H1 (cell line): ENCODE data around the gene FOXD4L3. TPM values are rescaled to one million over a fixed set of nuclear protein-coding genes. Genes with fewer than 3 reads are reported as not detected.
"Not testable (repeated sequence)": the region's sequence is repeated elsewhere in the genome, so short reads cannot be mapped to it uniquely, and the experiment has no call there.

ENCODE experiments used
- CTCF ChIA-PET: fragments of 300-600 bp; sonication (Branson Sonifier 250); formaldehyde crosslinking; loops from one replicate; lab custom pipeline; 2021; ENCODE audit not compliant: partially characterized antibody; lab: Charles Lee
- POLR2A ChIA-PET: fragments of 300-600 bp; sonication (Branson Sonifier 250); formaldehyde crosslinking; loops from one replicate; lab custom pipeline; 2021; ENCODE audit warnings: inconsistent platforms; ENCODE audit not compliant: partially characterized antibody; lab: Charles Lee
- DNase-seq, 2 experiments: peaks; one replicate each; pipeline versions ENCODE4 v3.0.0 to v3.0.0-alpha.2; 2010 to 2022; ENCODE audit warnings: low spot score in 2 of 2, low read depth in 1 of 2, mixed read lengths in 1 of 2
- FAIRE-seq: peaks from 2 replicates; lab custom pipeline; 2011; peaks lifted over from hg19 to GRCh38; lab: Jason Lieb, UNC
- H2AFZ ChIP-seq: 2 replicates; pipeline ENCODE4 v1.8.1; 2012; ENCODE audit warnings: low read length, inconsistent platforms
- H2AK5ac ChIP-seq: 2 replicates; pipeline ENCODE4 v1.6.1; 2013; ENCODE audit warnings: low read depth, low read length
- H2BK120ac ChIP-seq: replicated peaks from 2 replicates; pipeline ENCODE3; 2013; ENCODE audit warnings: low read depth, low read length, inconsistent platforms
- H2BK12ac ChIP-seq: 2 replicates; pipeline ENCODE4 v1.6.1; 2013; ENCODE audit warnings: low read depth, low read length
- H2BK15ac ChIP-seq: 2 replicates; pipeline ENCODE4 v1.6.1; 2013; ENCODE audit warnings: low read length
- H2BK20ac ChIP-seq: 2 replicates; pipeline ENCODE4 v1.6.1; 2013; ENCODE audit warnings: low read length
- H2BK5ac ChIP-seq: 2 replicates; pipeline ENCODE4 v1.6.1; 2013; ENCODE audit warnings: low read depth, low read length
- H3K14ac ChIP-seq: 2 replicates; pipeline ENCODE4 v1.6.1; 2013; ENCODE audit warnings: inconsistent platforms; ENCODE audit not compliant: insufficient read length
- H3K18ac ChIP-seq: 2 replicates; pipeline ENCODE4 v1.6.1; 2013; ENCODE audit warnings: low read length; ENCODE audit errors: extremely low read depth
- H3K23ac ChIP-seq: 2 replicates; pipeline ENCODE4 v1.6.1; 2013; ENCODE audit warnings: inconsistent platforms; ENCODE audit not compliant: insufficient read length
- H3K23me2 ChIP-seq: 2 replicates; pipeline ENCODE4 v1.6.1; 2013; ENCODE audit warnings: low read depth, low read length
- H3K27ac ChIP-seq: 2 replicates; pipeline ENCODE4 v1.6.1; 2011; ENCODE audit warnings: low read depth, low read length, inconsistent platforms
- H3K27me3 ChIP-seq, 4 experiments: replicated peaks in 1 of 4; 1 replicate in 1 of 4; 2 replicates in 3 of 4; pipeline versions ENCODE4 v1.6.1 to v1.8.1; 2011 to 2013; ENCODE audit warnings: low read length in 3 of 4, mild to moderate bottlenecking in 3 of 4, inconsistent platforms in 2 of 4, mixed read lengths in 2 of 4, moderate library complexity in 1 of 4; ENCODE audit not compliant: control insufficient read depth in 3 of 4, insufficient read depth in 3 of 4; ENCODE audit errors: extremely low read depth in 1 of 4
- H3K36me3 ChIP-seq, 4 experiments: 2 replicates each; pipeline versions ENCODE4 v1.6.1 to v1.8.1; 2011 to 2013; ENCODE audit warnings: mild to moderate bottlenecking in 4 of 4, low read length in 3 of 4, moderate library complexity in 2 of 4, control low read depth in 1 of 4, inconsistent platforms in 1 of 4; ENCODE audit not compliant: insufficient read depth in 4 of 4, control insufficient read depth in 2 of 4
- H3K4ac ChIP-seq: replicated peaks from 2 replicates; pipeline ENCODE3; 2013; ENCODE audit warnings: low read length, low read depth, mixed read lengths, inconsistent platforms; ENCODE audit not compliant: insufficient read length
- H3K4me1 ChIP-seq, 4 experiments: replicated peaks in 1 of 4; 1 replicate in 1 of 4; 2 replicates in 3 of 4; pipeline versions ENCODE4 v1.6.1 to v1.8.1; 2011 to 2013; ENCODE audit warnings: low read length in 3 of 4, inconsistent platforms in 2 of 4, mixed read lengths in 1 of 4; ENCODE audit not compliant: insufficient read depth in 4 of 4, control insufficient read depth in 3 of 4
- H3K4me2 ChIP-seq, 2 experiments: 2 replicates each; pipeline versions ENCODE4 v1.6.1 to v1.8.1; 2011 to 2013; ENCODE audit warnings: low read depth in 2 of 2, low read length in 2 of 2, control low read depth in 1 of 2, inconsistent platforms in 1 of 2, mild to moderate bottlenecking in 1 of 2; ENCODE audit not compliant: insufficient read depth in 1 of 2
- H3K4me3 ChIP-seq, 4 experiments: fragments of 200-600, 300-600 bp in 1 of 4; sonication (generic), shearing (Covaris generic), sonication (Bioruptor Twin) in 1 of 4; 2 replicates each; pipeline versions ENCODE4 v1.5.1 to v1.8.1; 2011 to 2016; ENCODE audit warnings: low read length in 4 of 4, low read depth in 3 of 4, control low read depth in 2 of 4, inconsistent platforms in 2 of 4, mild to moderate bottlenecking in 2 of 4, mixed read lengths in 1 of 4, moderate library complexity in 1 of 4; ENCODE audit not compliant: insufficient read depth in 2 of 4; ENCODE audit errors: extremely low read depth in 1 of 4
- H3K56ac ChIP-seq: replicated peaks from 2 replicates; pipeline ENCODE3; 2013; ENCODE audit warnings: low read depth, mild to moderate bottlenecking, mixed read lengths, low read length, inconsistent platforms; ENCODE audit not compliant: insufficient read length
- H3K79me1 ChIP-seq: 2 replicates; pipeline ENCODE4 v1.6.1; 2013; ENCODE audit warnings: low read depth, low read length, control low read depth
- H3K79me2 ChIP-seq, 2 experiments: 2 replicates each; pipeline versions ENCODE4 v1.6.1 to v1.8.1; 2012 to 2013; ENCODE audit warnings: low read length in 2 of 2, mild to moderate bottlenecking in 2 of 2, inconsistent platforms in 1 of 2; ENCODE audit not compliant: insufficient read depth in 2 of 2, control insufficient read depth in 1 of 2
- H3K9ac ChIP-seq, 4 experiments: replicated peaks in 1 of 4; 1 replicate in 1 of 4; 2 replicates in 3 of 4; pipeline versions ENCODE4 v1.6.1 to v1.8.1; 2011 to 2013; ENCODE audit warnings: low read depth in 3 of 4, low read length in 3 of 4, control low read depth in 2 of 4, mild to moderate bottlenecking in 2 of 4, moderate library complexity in 2 of 4, inconsistent platforms in 1 of 4; ENCODE audit errors: extremely low read depth in 1 of 4
- H3K9me3 ChIP-seq, 2 experiments: 2 replicates each; pipeline versions ENCODE4 v1.6.1 to v1.8.1; 2012 to 2013; ENCODE audit warnings: mild to moderate bottlenecking in 2 of 2, moderate library complexity in 2 of 2, control low read depth in 1 of 2, inconsistent platforms in 1 of 2, low read depth in 1 of 2, low read length in 1 of 2, mixed read lengths in 1 of 2; ENCODE audit not compliant: insufficient read depth in 2 of 2
- H4K20me1 ChIP-seq, 2 experiments: replicated peaks in 1 of 2; 2 replicates each; pipeline versions ENCODE3 to v1.8.1; 2011 to 2013; ENCODE audit warnings: inconsistent platforms in 2 of 2, low read length in 2 of 2, mild to moderate bottlenecking in 1 of 2; ENCODE audit not compliant: insufficient read depth in 2 of 2, control insufficient read depth in 1 of 2
- H4K5ac ChIP-seq: 2 replicates; pipeline ENCODE4 v1.6.1; 2013; ENCODE audit warnings: low read length, low read depth, mixed read lengths, inconsistent platforms; ENCODE audit not compliant: insufficient read length
- H4K8ac ChIP-seq: 2 replicates; pipeline ENCODE4 v1.8.0; 2013; ENCODE audit warnings: mild to moderate bottlenecking, moderate library complexity, low read length, inconsistent platforms; ENCODE audit not compliant: insufficient read depth; ENCODE audit errors: extremely low read depth
- H4K91ac ChIP-seq: replicated peaks from 2 replicates; pipeline ENCODE3; 2013; ENCODE audit warnings: low read length, mixed read lengths, inconsistent platforms; ENCODE audit not compliant: insufficient read length
- WGBS, 2 experiments: shearing (Covaris generic) in 1 of 2; methylation state at CpG; one replicate each; pipeline versions ENCODE4 v1.1.6 to v1.1.7; 2013 to 2015; ENCODE audit warnings: low lambda C conversion rate in 2 of 2, mixed read lengths in 2 of 2, inconsistent platforms in 1 of 2, low coverage in 1 of 2, missing lambda C conversion rate in 1 of 2; ENCODE audit not compliant: insufficient replicate concordance in 2 of 2, insufficient coverage in 1 of 2, insufficient read length in 1 of 2; ENCODE audit errors: extremely low coverage in 1 of 2, missing lambda C conversion rate in 1 of 2; 5-methylcytosine and 5-hydroxymethylcytosine counted together
- polyA plus RNA-seq, 7 experiments: library from polyadenylated mRNA; depleted of rRNA in 3 of 7; stranded (reverse) in 5 of 7; unstranded in 2 of 7; fragments of >200 nt in 5 of 7; fragments of 200-250 nt in 2 of 7; gene quantifications; 1 replicate in 5 of 7; 2 replicates in 1 of 7; 4 replicates in 1 of 7; pipeline versions ENCODE4 v1.2.1 to v1.2.3, GENCODE V29; 2011 to 2013; ENCODE audit warnings: missing spikeins in 2 of 7, mixed read lengths in 2 of 7
- total RNA-seq: library from RNA; stranded (reverse); fragmentation: NEBNext Ultra II Directional; extraction: Animal tissue kit (Norgen Biotek cat#: 25700); gene quantifications from 2 replicates; pipeline ENCODE4 v1.2.1, GENCODE V29; 2021

The FOXD4L3 gene
- total and polyA plus RNA-seq, 2 of the 8 experiments (the other 6 are each of a cell fraction or from before 2014, with no cell fraction given), result not detected

GRCh38 chr9:68311208-68311607 lies 8.5 kb downstream of the FOXD4L3 start:
- H2AFZ ChIP-seq, H3K79me1 ChIP-seq, H3K27me3 ChIP-seq, H3K79me2 ChIP-seq, H4K91ac ChIP-seq, H2BK12ac ChIP-seq, H2BK120ac ChIP-seq, H3K36me3 ChIP-seq, DNase-seq, H2BK15ac ChIP-seq, FAIRE-seq, H3K27ac ChIP-seq, H3K4me1 ChIP-seq, CTCF ChIA-PET, H2BK5ac ChIP-seq, H3K4ac ChIP-seq, H2AK5ac ChIP-seq, H3K18ac ChIP-seq, H4K5ac ChIP-seq, H4K20me1 ChIP-seq, H3K9me3 ChIP-seq, H3K4me3 ChIP-seq, H3K56ac ChIP-seq, H3K23me2 ChIP-seq, POLR2A ChIA-PET, H3K23ac ChIP-seq, H3K4me2 ChIP-seq, H4K8ac ChIP-seq, H3K14ac ChIP-seq, H3K9ac ChIP-seq, H2BK20ac ChIP-seq: not testable (repeated sequence)
- no CpG with 5 or more reads among the region's 5 CpGs for WGBS, 2 experiments

GRCh38 chr9:68318209-68318608 lies 15.5 kb downstream of the FOXD4L3 start:
- WGBS, 2 experiments, result 79% methylated on average over 10 of the region's 10 CpGs; no CpG with 5 or more reads in 1 of the 2 experiments
- H2BK12ac ChIP-seq, H3K4me1 ChIP-seq, H3K79me1 ChIP-seq, H3K4ac ChIP-seq, H3K79me2 ChIP-seq, H3K14ac ChIP-seq, POLR2A ChIA-PET, H4K5ac ChIP-seq, H3K36me3 ChIP-seq, H3K9ac ChIP-seq, H2BK20ac ChIP-seq, H3K27me3 ChIP-seq, H2AFZ ChIP-seq, H2BK15ac ChIP-seq, H3K23ac ChIP-seq, FAIRE-seq, CTCF ChIA-PET, H2BK5ac ChIP-seq, H3K4me2 ChIP-seq, H4K8ac ChIP-seq, H3K9me3 ChIP-seq, H3K27ac ChIP-seq, H2BK120ac ChIP-seq, DNase-seq, H4K20me1 ChIP-seq, H4K91ac ChIP-seq, H3K18ac ChIP-seq, H2AK5ac ChIP-seq, H3K23me2 ChIP-seq, H3K56ac ChIP-seq, H3K4me3 ChIP-seq: not testable (repeated sequence)
